Upper lobe of left lung (tissue), 4 donors: ENCODE data around the gene CTTN.

Experiments
- EP300 ChIP-seq, 4 donors: sonication (generic); formaldehyde crosslinking; IDR thresholded peaks; one replicate each; pipeline ENCODE4 v1.5.1; 2017; ENCODE audit warnings: antibody characterized with exemption in 4 of 4, control low read depth in 2 of 4
- POLR2A ChIP-seq, 4 donors: fragments of 450-650 bp; IDR thresholded peaks; one replicate each; pipeline ENCODE4 v1.5.1; 2016 to 2017; ENCODE audit warnings: antibody characterized with exemption in 4 of 4, mild to moderate bottlenecking in 2 of 4
- POLR2AphosphoS5 ChIP-seq, 2 donors: sonication (generic); formaldehyde crosslinking; IDR thresholded peaks; one replicate each; pipeline ENCODE4 v1.5.1; 2017; ENCODE audit warnings: antibody characterized with exemption in 2 of 2
- TF ChIP-seq, protein P1 (sequence below), 6 experiments: fragments of 450-650 bp in 4 of 6; fragments of 200-600 bp in 2 of 6; sonication (generic) in 2 of 6; IDR thresholded peaks; one replicate each; pipeline ENCODE4 v1.5.1; 2016 to 2019; ENCODE audit warnings: antibody characterized with exemption in 6 of 6

- TF ChIP-seq POLR2AphosphoS5 (IDR thresholded peaks at IDR 0.05): no peak
- TF ChIP-seq, protein P1, sequence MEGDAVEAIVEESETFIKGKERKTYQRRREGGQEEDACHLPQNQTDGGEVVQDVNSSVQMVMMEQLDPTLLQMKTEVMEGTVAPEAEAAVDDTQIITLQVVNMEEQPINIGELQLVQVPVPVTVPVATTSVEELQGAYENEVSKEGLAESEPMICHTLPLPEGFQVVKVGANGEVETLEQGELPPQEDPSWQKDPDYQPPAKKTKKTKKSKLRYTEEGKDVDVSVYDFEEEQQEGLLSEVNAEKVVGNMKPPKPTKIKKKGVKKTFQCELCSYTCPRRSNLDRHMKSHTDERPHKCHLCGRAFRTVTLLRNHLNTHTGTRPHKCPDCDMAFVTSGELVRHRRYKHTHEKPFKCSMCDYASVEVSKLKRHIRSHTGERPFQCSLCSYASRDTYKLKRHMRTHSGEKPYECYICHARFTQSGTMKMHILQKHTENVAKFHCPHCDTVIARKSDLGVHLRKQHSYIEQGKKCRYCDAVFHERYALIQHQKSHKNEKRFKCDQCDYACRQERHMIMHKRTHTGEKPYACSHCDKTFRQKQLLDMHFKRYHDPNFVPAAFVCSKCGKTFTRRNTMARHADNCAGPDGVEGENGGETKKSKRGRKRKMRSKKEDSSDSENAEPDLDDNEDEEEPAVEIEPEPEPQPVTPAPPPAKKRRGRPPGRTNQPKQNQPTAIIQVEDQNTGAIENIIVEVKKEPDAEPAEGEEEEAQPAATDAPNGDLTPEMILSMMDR (IDR thresholded peaks at IDR 0.05): no peak
- no peak for TF ChIP-seq EP300 (IDR thresholded peaks at IDR 0.05)
- no peak for TF ChIP-seq POLR2A (IDR thresholded peaks at IDR 0.05)
Observed at GRCh38 chr11:70473186-70473872, 75.0 kb downstream of the CTTN start.
